T-helper 2 cell treated with Interferon-gamma antibody and Interleukin-4, amounts not matched to agents 5 μg/mL and 100 μg/mL, for 36 hours (primary cell): ENCODE measurements around the gene POU2F2.
"Not testable (repeated sequence)": the region's sequence is repeated elsewhere in the genome, so short reads cannot be mapped to it uniquely, and the experiment has no call there.

Experiments
- DNase-seq: peaks from one replicate; pipeline ENCODE4 v3.0.0; 2021; ENCODE audit warnings: low spot score
- H3K27ac Mint-ChIP-seq: one replicate; pipeline ENCODE4 v1.8.0; 2021; ENCODE audit warnings: mild to moderate bottlenecking, mixed read lengths
- H3K27me3 Mint-ChIP-seq: one replicate; pipeline ENCODE4 v1.8.0; 2021; ENCODE audit warnings: low read depth, mixed read lengths
- H3K36me3 Mint-ChIP-seq: one replicate; pipeline ENCODE4 v1.8.0; 2021; ENCODE audit warnings: low read depth, mixed read lengths
- H3K4me1 Mint-ChIP-seq: one replicate; pipeline ENCODE4 v1.8.0; 2021; ENCODE audit warnings: low read depth, mixed read lengths
- H3K4me3 Mint-ChIP-seq: one replicate; pipeline ENCODE4 v1.8.0; 2022; ENCODE audit warnings: mild to moderate bottlenecking, moderate library complexity, mixed read lengths
- H3K9me3 Mint-ChIP-seq: one replicate; pipeline ENCODE4 v1.8.0; 2021; ENCODE audit warnings: mixed read lengths

Gene POU2F2

GRCh38 chr19:42111384-42111783 lies 20.9 kb downstream of the POU2F2 start:
- H3K27me3 Mint-ChIP-seq, result no peaks in the 10 kb centered on the region
- peak overlapping the region; percentile 71 for H3K27ac Mint-ChIP-seq
- no peak for DNase-seq
- peaks cover 28% of the 10 kb centered on the region for H3K36me3 Mint-ChIP-seq
- H3K4me3 Mint-ChIP-seq, result no peak overlapping the region
- H3K4me1 Mint-ChIP-seq, result peaks cover 17% of the 10 kb centered on the region
- no peaks in the 10 kb centered on the region for H3K9me3 Mint-ChIP-seq

GRCh38 chr19:42110658-42111057 lies 21.6 kb downstream of the POU2F2 start:
- Mint-ChIP-seq H3K27me3 (no peaks in the 10 kb centered on the region), H3K27ac (no peak overlapping the region), H3K4me1 (peaks cover 19% of the 10 kb centered on the region), H3K4me3 (no peak overlapping the region), H3K9me3 (no peaks in the 10 kb centered on the region), H3K36me3 (peaks cover 21% of the 10 kb centered on the region)
- no peak for DNase-seq

- no peak overlapping the region for H3K4me3 Mint-ChIP-seq
- H3K36me3 Mint-ChIP-seq, result peaks cover 17% of the 10 kb centered on the region
- no peak for DNase-seq
- H3K4me1 Mint-ChIP-seq, result peaks cover 25% of the 10 kb centered on the region
- H3K9me3 Mint-ChIP-seq, result no peaks in the 10 kb centered on the region
- no peak overlapping the region for H3K27ac Mint-ChIP-seq
- no peaks in the 10 kb centered on the region for H3K27me3 Mint-ChIP-seq
These were observed 22.4 kb downstream of the POU2F2 start for GRCh38 chr19:42109896-42110295.

GRCh38 chr19:42108527-42109389 lies 23.5 kb downstream of the POU2F2 start:
- peak; percentile 80 for DNase-seq
- H3K36me3 Mint-ChIP-seq, result peaks cover 15% of the 10 kb centered on the region
- no peak overlapping the region for H3K4me3 Mint-ChIP-seq
- no peak overlapping the region for H3K27ac Mint-ChIP-seq
- peaks cover 24% of the 10 kb centered on the region for H3K4me1 Mint-ChIP-seq
- no peaks in the 10 kb centered on the region for H3K9me3 Mint-ChIP-seq
- H3K27me3 Mint-ChIP-seq, result no peaks in the 10 kb centered on the region

DNA sequence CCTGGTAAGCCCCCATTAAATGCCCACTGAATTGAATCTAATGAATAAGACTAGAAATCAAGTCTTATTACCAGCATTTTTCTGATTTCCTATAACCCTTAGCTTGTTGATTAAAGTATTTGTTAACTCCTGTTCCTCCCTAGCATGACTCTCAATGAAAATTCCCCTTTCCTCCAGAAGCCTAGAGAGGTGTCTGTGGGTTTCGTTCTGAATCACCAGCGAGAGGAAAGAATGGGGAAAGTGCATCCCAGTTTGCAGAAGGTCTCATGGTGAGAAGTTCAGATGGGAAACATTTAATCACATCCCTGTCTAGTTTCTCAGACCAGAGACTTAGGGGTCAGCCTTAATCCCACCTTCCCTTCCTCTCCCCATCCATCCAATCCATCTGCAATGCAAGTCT lies 26.9 kb downstream of the POU2F2 start:
- Mint-ChIP-seq H3K4me3 (no peak overlapping the region), H3K36me3 (peaks cover 2% of the 10 kb centered on the region), H3K27me3 (no peaks in the 10 kb centered on the region), H3K4me1 (peaks cover 16% of the 10 kb centered on the region), H3K9me3 (no peaks in the 10 kb centered on the region), H3K27ac (no peak overlapping the region)
- DNase-seq, result no peak

- H3K36me3 Mint-ChIP-seq, result peaks cover 9% of the 10 kb centered on the region
- H3K27ac Mint-ChIP-seq, result no peak overlapping the region
- H3K4me1 Mint-ChIP-seq, result peaks cover 12% of the 10 kb centered on the region
These were observed 29.4 kb downstream of the POU2F2 start for GRCh38 chr19:42102877-42103276.

GRCh38 chr19:42100241-42100640 lies 32.0 kb downstream of the POU2F2 start:
- peaks cover 13% of the 10 kb centered on the region for H3K36me3 Mint-ChIP-seq
- H3K4me3 Mint-ChIP-seq, DNase-seq, H3K27ac Mint-ChIP-seq, H3K9me3 Mint-ChIP-seq, H3K27me3 Mint-ChIP-seq, H3K4me1 Mint-ChIP-seq: not testable (repeated sequence)

More at GRCh38 chr19:42102877-42103276, 29.4 kb downstream of the POU2F2 start:
- Mint-ChIP-seq H3K9me3 (no peaks in the 10 kb centered on the region), H3K27me3 (no peaks in the 10 kb centered on the region), H3K4me3 (no peak overlapping the region)
- no peak for DNase-seq

- no peaks in the 10 kb centered on the region for H3K9me3 Mint-ChIP-seq
- no peaks in the 10 kb centered on the region for H3K4me1 Mint-ChIP-seq
- DNase-seq, result no peak
- H3K27me3 Mint-ChIP-seq, result no peaks in the 10 kb centered on the region
- H3K4me3 Mint-ChIP-seq, result no peak overlapping the region
- no peak overlapping the region for H3K27ac Mint-ChIP-seq
- peaks cover 10% of the 10 kb centered on the region for H3K36me3 Mint-ChIP-seq
These were observed 32.8 kb downstream of the POU2F2 start for GRCh38 chr19:42099336-42099925.

DNA sequence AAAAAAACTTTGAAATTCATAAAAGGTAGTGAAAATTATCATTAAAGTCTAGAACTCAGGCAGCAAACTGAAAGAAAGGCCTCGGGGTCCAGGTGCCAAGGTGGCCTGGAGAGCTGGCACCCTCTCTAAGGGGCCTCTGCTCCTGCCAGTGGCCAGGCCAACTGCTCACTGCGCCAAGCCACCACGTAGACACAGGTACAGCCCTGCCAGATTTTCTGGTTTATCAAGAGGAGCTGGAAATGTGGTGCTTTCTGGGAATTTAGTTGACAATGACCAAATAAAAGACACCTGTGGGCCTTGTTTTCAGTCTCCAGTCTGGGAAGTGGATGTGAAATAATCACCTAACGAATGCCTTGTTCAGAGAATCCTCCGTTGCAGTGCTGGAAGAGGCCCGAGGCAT lies 33.5 kb downstream of the POU2F2 start:
- DNase-seq, result no peak
- Mint-ChIP-seq H3K4me3 (no peak overlapping the region), H3K27ac (no peak overlapping the region), H3K36me3 (peaks cover 12% of the 10 kb centered on the region), H3K4me1 (no peaks in the 10 kb centered on the region), H3K9me3 (no peaks in the 10 kb centered on the region), H3K27me3 (no peaks in the 10 kb centered on the region)

DNA sequence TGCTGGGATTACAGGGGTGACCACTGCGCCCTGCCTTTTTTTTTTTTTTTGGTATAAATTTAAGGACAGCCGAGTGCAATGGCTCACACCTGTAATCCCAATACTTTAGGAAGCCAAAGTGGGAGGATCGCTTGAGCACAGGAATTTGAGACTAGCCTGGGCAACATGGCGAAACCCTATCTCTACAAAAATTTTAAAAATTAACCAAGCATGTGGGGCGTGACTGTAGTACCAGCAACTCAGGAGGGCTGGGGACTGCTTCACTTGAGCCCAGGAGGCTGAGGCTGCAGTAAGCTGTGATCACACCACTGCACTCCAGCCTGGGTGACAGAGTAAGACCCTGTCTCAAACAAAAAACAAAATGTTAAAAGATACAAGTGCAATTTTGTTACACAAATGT lies 34.8 kb downstream of the POU2F2 start:
- Mint-ChIP-seq H3K27ac (no peak overlapping the region), H3K9me3 (no peaks in the 10 kb centered on the region), H3K36me3 (peaks cover 12% of the 10 kb centered on the region), H3K27me3 (no peaks in the 10 kb centered on the region), H3K4me3 (no peak overlapping the region), H3K4me1 (no peaks in the 10 kb centered on the region)
- DNase-seq, result no peak

DNA sequence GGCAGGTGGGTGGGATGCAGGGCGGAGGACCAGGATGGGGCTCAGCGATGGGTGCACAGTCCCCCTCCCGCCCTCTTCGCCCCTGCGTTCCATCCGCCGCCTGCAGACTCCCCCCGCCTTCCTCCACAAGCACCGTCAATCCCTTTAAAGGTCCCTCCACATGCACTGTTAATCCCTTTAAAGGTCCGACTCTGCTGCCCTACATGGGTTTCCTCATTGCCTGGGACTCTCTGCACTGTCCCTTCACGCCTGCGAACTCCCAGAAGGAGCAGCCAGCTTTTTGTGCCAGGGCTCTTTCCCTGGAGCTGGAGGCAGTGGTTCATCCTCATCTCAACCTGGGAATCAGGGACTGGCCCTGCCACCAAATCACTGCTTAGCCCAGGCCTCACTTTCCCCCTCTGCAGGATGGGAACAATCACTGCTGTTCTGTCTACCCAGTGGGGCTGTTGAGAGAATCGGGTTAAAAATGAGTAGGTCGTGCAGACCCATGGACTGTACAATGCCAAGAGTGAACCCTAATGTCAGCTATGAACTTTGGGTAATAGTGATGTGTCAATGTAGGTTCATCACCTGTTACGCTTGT lies 35.9 kb downstream of the POU2F2 start:
- Mint-ChIP-seq H3K9me3 (no peaks in the 10 kb centered on the region), H3K27ac (no peak overlapping the region), H3K4me3 (no peak overlapping the region), H3K4me1 (no peaks in the 10 kb centered on the region), H3K36me3 (peaks cover 12% of the 10 kb centered on the region), H3K27me3 (no peaks in the 10 kb centered on the region)
- DNase-seq, result no peak

- Mint-ChIP-seq H3K4me1 (peaks cover 4% of the 10 kb centered on the region), H3K4me3 (no peak overlapping the region), H3K36me3 (peaks cover 12% of the 10 kb centered on the region), H3K27me3 (no peaks in the 10 kb centered on the region), H3K9me3 (no peaks in the 10 kb centered on the region), H3K27ac (no peak overlapping the region)
- no peak for DNase-seq
These were observed 36.4 kb downstream of the POU2F2 start for GRCh38 chr19:42095814-42096230.

DNA sequence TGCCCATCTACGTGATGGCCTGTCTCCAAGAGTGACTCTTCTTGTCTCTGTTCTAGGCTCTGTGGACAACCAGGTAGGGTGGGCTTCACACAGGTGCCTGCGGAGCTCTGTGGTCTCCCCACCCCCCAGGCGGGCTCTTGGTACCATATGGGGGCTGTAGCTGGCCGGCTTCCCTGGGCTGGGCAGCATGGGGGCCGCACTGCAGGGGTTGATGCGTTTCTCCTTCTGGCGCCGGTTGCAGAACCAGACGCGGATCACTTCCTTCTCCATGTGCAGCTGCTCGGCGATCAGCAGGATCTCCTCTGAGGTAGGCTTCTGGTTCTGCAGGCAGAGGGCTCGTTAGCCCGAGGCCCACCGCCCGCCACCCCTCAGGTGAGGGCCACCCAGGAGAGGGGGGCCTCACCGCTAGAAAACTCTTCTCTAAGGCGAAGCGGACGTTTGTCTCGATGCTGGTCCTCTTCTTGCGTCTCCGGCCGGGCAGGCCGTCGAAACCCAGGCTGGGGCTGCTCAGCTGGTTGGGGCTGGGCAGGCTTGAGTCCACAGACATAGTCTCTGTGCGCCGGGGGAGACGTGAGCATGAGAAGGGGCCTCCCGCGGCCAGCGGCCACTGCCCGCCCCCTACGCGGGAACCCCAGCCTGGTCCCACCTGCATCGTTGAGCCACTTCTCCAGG lies 37.0 kb downstream of the POU2F2 start:
- Mint-ChIP-seq H3K27me3 (no peaks in the 10 kb centered on the region), H3K9me3 (no peaks in the 10 kb centered on the region), H3K4me1 (peaks cover 9% of the 10 kb centered on the region), H3K27ac (peak overlapping the region; percentile 29), H3K36me3 (peaks cover 14% of the 10 kb centered on the region), H3K4me3 (no peak overlapping the region)
- no peak for DNase-seq

DNA sequence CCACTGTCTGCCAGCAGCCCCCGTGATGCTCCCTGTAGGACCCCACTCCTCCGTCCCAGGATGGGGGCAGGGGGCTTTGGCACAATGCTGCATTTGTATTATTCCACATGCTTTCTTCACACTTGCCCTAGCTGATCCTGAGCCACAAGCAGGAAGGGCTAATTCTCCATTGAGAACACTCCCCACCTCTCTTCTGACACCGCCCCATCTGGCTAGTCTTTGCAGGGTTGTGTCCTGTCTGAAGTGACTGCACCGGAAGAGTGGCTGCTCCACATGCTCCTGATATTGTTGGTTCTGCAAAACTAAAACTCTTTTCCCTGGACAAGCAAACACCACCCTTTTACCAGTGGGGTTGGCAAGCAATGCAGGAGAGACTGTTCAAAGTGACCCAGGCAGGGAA lies 38.3 kb downstream of the POU2F2 start:
- H3K4me1 Mint-ChIP-seq, result peaks cover 10% of the 10 kb centered on the region
- H3K4me3 Mint-ChIP-seq, result no peak overlapping the region
- no peak overlapping the region for H3K27ac Mint-ChIP-seq
- H3K36me3 Mint-ChIP-seq, result peaks cover 8% of the 10 kb centered on the region
- no peaks in the 10 kb centered on the region for H3K9me3 Mint-ChIP-seq
- no peak for DNase-seq
- H3K27me3 Mint-ChIP-seq, result no peaks in the 10 kb centered on the region
